A549 (cell line): ENCODE measurements around the gene CDC6. TPM values are rescaled to one million over a fixed set of nuclear protein-coding genes. Genes with fewer than 3 reads are reported as not detected.

Experiments
- ATAC-seq, 2 experiments: fragments of 200-7000 bp in 1 of 2; fragments of >200 bp in 1 of 2; cut with Nextera tagmentation in 1 of 2; cut with Tn5 transposase in 1 of 2; 3 replicates each; pipeline versions ENCODE4 v1.8.0 to v1.9.1; 2018 to 2020; ENCODE audit warnings: mild to moderate bottlenecking in 1 of 2, moderate library complexity in 1 of 2
- CTCF ChIA-PET: fragments of 300-600 bp; sonication (Branson Sonifier 250); formaldehyde crosslinking; extraction: SDS; loops from one replicate; lab custom pipeline; 2021; ENCODE audit warnings: antibody characterized with exemption, inconsistent platforms; lab: Yijun Ruan, JAX
- POLR2A ChIA-PET: fragments of 350-600 bp; formaldehyde crosslinking; extraction: SDS; loops from one replicate; lab custom pipeline; 2021; ENCODE audit warnings: antibody characterized with exemption, inconsistent platforms; lab: Yijun Ruan, JAX
- DNase-seq, 2 experiments: peaks; one replicate each; pipeline versions ENCODE4 v3.0.0 to v3.0.0-alpha.2; 2011 to 2016; ENCODE audit warnings: low read depth in 1 of 2, low spot score in 1 of 2
- FAIRE-seq: peaks from 2 replicates; lab custom pipeline; 2011; peaks lifted over from hg19 to GRCh38; lab: Jason Lieb, UNC
- H3K27ac ChIP-seq, 2 experiments: fragments of >200 bp; sonication (Bioruptor Twin); formaldehyde crosslinking; 3 replicates each; pipeline ENCODE4 v1.5.1; 2016 to 2017
- H3K4me1 ChIP-seq: fragments of >200 bp; sonication (Bioruptor Twin); formaldehyde crosslinking; 3 replicates; pipeline ENCODE4 v1.6.1; 2016
- H3K4me2 ChIP-seq: fragments of >200 bp; sonication (Bioruptor Twin); formaldehyde crosslinking; 3 replicates; pipeline ENCODE4 v1.6.1; 2016
- H3K4me3 ChIP-seq: fragments of >200 bp; sonication (Bioruptor Twin); formaldehyde crosslinking; 3 replicates; pipeline ENCODE4 v1.5.1; 2016
- H3K9me3 ChIP-seq: fragments of >200 bp; sonication (Bioruptor Twin); formaldehyde crosslinking; 3 replicates; pipeline ENCODE4 v1.6.1; 2016
- BCL3 ChIP-seq: fragments of >200 bp; sonication (Bioruptor Twin); formaldehyde crosslinking; IDR thresholded peaks from 3 replicates; pipeline ENCODE4 v1.6.1; 2016
- BHLHE40 ChIP-seq: IDR thresholded peaks from 2 replicates; pipeline ENCODE4 v1.6.1; 2012; ENCODE audit warnings: low read depth, low read length, inconsistent platforms
- CEBPB ChIP-seq, 2 experiments: fragments of >200 bp in 1 of 2; sonication (Bioruptor Twin) in 1 of 2; formaldehyde crosslinking in 1 of 2; IDR thresholded peaks; 2 replicates each; pipeline ENCODE4 v1.6.1; 2012 to 2016
- CHD4 ChIP-seq: fragments of 200-600 bp; sonication (generic); IDR thresholded peaks from 2 replicates; pipeline ENCODE4 v1.6.1; 2016; ENCODE audit warnings: antibody characterized with exemption, mild to moderate bottlenecking, borderline replicate concordance
- EHMT2 ChIP-seq: fragments of 200-600 bp; sonication (generic); IDR thresholded peaks from 2 replicates; pipeline ENCODE4 v1.6.1; 2016; ENCODE audit warnings: antibody characterized with exemption, low read depth, mild to moderate bottlenecking, moderate library complexity
- ELK1 ChIP-seq: fragments of 150-350 bp; IDR thresholded peaks from 2 replicates; pipeline ENCODE4 v1.6.1; 2014; ENCODE audit warnings: low read depth, mild to moderate bottlenecking, low read length
- EP300 ChIP-seq, 2 experiments: fragments of >200 bp; sonication (Bioruptor Twin); formaldehyde crosslinking; IDR thresholded peaks; 2 replicates in 1 of 2; 3 replicates in 1 of 2; pipeline ENCODE4 v1.6.1; 2016 to 2017
- ESRRA ChIP-seq: fragments of 150-350 bp; IDR thresholded peaks from 2 replicates; pipeline ENCODE4 v1.6.1; 2014; ENCODE audit warnings: mild to moderate bottlenecking, low read length, borderline replicate concordance
- FOSL2 ChIP-seq, 2 experiments: fragments of 450-650 bp in 1 of 2; fragments of >200 bp in 1 of 2; sonication (Bioruptor Twin) in 1 of 2; formaldehyde crosslinking; IDR thresholded peaks; 2 replicates each; pipeline versions ENCODE4 v1.5.0 to v1.6.1; 2016 to 2020; ENCODE audit warnings: mild to moderate bottlenecking in 1 of 2, moderate library complexity in 1 of 2
- FOXS1 ChIP-seq: fragments of 250-450 bp; sonication (Bioruptor Pico); IDR thresholded peaks from 2 replicates; pipeline ENCODE4 v1.5.0; 2020; ENCODE audit warnings: mild to moderate bottlenecking, moderate library complexity
- GATA3 ChIP-seq: IDR thresholded peaks from 2 replicates; pipeline ENCODE4 v1.6.1; 2012; ENCODE audit warnings: borderline replicate concordance
- HDAC2 ChIP-seq: fragments of 200-600 bp; sonication (generic); IDR thresholded peaks from 2 replicates; pipeline ENCODE4 v1.6.1; 2016
- HEYL ChIP-seq: fragments of 250-450 bp; sonication (Bioruptor Pico); IDR thresholded peaks from 2 replicates; pipeline ENCODE4 v1.8.0; 2021; ENCODE audit warnings: mild to moderate bottlenecking, moderate library complexity
- HMGXB4 ChIP-seq: fragments of 250-450 bp; sonication (Bioruptor Pico); IDR thresholded peaks from 2 replicates; pipeline ENCODE4 v1.5.0; 2021; ENCODE audit warnings: mild to moderate bottlenecking, moderate library complexity, borderline replicate concordance
- HOXA7 ChIP-seq: fragments of 250-450 bp; sonication (Bioruptor Pico); IDR thresholded peaks from 2 replicates; pipeline ENCODE4 v1.5.0; 2020; ENCODE audit warnings: mild to moderate bottlenecking, moderate library complexity
- HOXB13 ChIP-seq: fragments of 250-450 bp; sonication (Bioruptor Pico); IDR thresholded peaks from 2 replicates; pipeline ENCODE4 v1.5.0; 2020; ENCODE audit warnings: low read depth, mild to moderate bottlenecking, moderate library complexity
- JUN ChIP-seq, 2 experiments: fragments of >200 bp; sonication (Bioruptor Twin); formaldehyde crosslinking; IDR thresholded peaks; 2 replicates in 1 of 2; 3 replicates in 1 of 2; pipeline ENCODE4 v1.6.1; 2016 to 2017
- KDM1A ChIP-seq: fragments of 200-600 bp; sonication (generic); IDR thresholded peaks from 2 replicates; pipeline ENCODE4 v1.6.1; 2016; ENCODE audit warnings: low read depth, mild to moderate bottlenecking
- KDM5A ChIP-seq: fragments of 200-600 bp; sonication (generic); IDR thresholded peaks from 2 replicates; pipeline ENCODE4 v1.6.1; 2016; ENCODE audit warnings: antibody characterized with exemption, mild to moderate bottlenecking
- MAX ChIP-seq: IDR thresholded peaks from 2 replicates; pipeline ENCODE4 v1.6.1; 2012
- MAZ ChIP-seq: fragments of 150-350 bp; IDR thresholded peaks from 2 replicates; pipeline ENCODE4 v1.6.1; 2014; ENCODE audit warnings: antibody characterized with exemption, low read depth, low read length, borderline replicate concordance
- MYC ChIP-seq: IDR thresholded peaks from 2 replicates; pipeline ENCODE4 v1.6.1; 2012; ENCODE audit warnings: mild to moderate bottlenecking, inconsistent platforms, low read length, improper control_type of control experiment, borderline replicate concordance
- PBX3 ChIP-seq: IDR thresholded peaks from 2 replicates; pipeline ENCODE4 v1.6.1; 2012
- PHF8 ChIP-seq: fragments of 200-600 bp; sonication (generic); IDR thresholded peaks from 2 replicates; pipeline ENCODE4 v1.6.1; 2016; ENCODE audit warnings: low read depth, mild to moderate bottlenecking, antibody characterized with exemption, moderate library complexity, borderline replicate concordance
- RAD21 ChIP-seq, 2 experiments: fragments of >200 bp in 1 of 2; sonication (Bioruptor Twin) in 1 of 2; formaldehyde crosslinking in 1 of 2; IDR thresholded peaks in 1 of 2; conservative IDR thresholded peaks in 1 of 2; 2 replicates in 1 of 2; 3 replicates in 1 of 2; pipeline ENCODE4 v1.6.1; 2012 to 2018; ENCODE audit warnings: inconsistent platforms in 1 of 2
- RNF2 ChIP-seq: fragments of 200-600 bp; sonication (generic); IDR thresholded peaks from 2 replicates; pipeline ENCODE4 v1.6.1; 2016; ENCODE audit warnings: low read depth, mild to moderate bottlenecking, antibody characterized with exemption, moderate library complexity, borderline replicate concordance
- SMC3 ChIP-seq: fragments of >200 bp; sonication (Bioruptor Twin); formaldehyde crosslinking; IDR thresholded peaks from 3 replicates; pipeline ENCODE4 v1.6.1; 2018; ENCODE audit warnings: inconsistent platforms
- TP53 ChIP-seq: fragments of 250-450 bp; sonication (Bioruptor Pico); IDR thresholded peaks from 2 replicates; pipeline ENCODE4 v1.5.0; 2021; ENCODE audit warnings: mild to moderate bottlenecking, moderate library complexity
- USF2 ChIP-seq: fragments of 450-650 bp; IDR thresholded peaks from 2 replicates; pipeline ENCODE4 v1.6.1; 2014; ENCODE audit warnings: antibody characterized with exemption
- WGBS: methylation state at CpG from one replicate; pipeline ENCODE4 v1.1.6; 2017; ENCODE audit errors: missing lambda C conversion rate; 5-methylcytosine and 5-hydroxymethylcytosine counted together
- polyA plus RNA-seq, 4 experiments: library from polyadenylated mRNA; depleted of rRNA in 3 of 4; stranded (reverse); fragments of >200 nt; fragmentation: RNase III in 1 of 4; extraction: RNeasy Plus Mini Kit Qiagen cat#74134 plus additional on column Dnase treatment in 1 of 4; gene quantifications; 2 replicates in 3 of 4; 3 replicates in 1 of 4; pipeline ENCODE4 v1.2.3, GENCODE V29; 2011 to 2017

CDC6 gene
- polyA plus RNA-seq, 2 of the 4 experiments (the other 2 are of a cell fraction), result 67.0 to 79.5 TPM

GRCh38 chr17:40317345-40317873 lies 29.7 kb downstream of the CDC6 start (continued):
- TF ChIP-seq EHMT2 (no peak), HDAC2 (0 out of 2 replicates have a peak, but pooled peaks have one; percentile 25), HOXB13 (CRISPR knock-in tag) (no peak), RAD21 (conservative IDR thresholded peaks at IDR 0.05 in 1 of 2, IDR thresholded peaks at IDR 0.05 in 1 of 2) (peak; percentile 48 to 60; a peak in 4 of 5 replicates), GATA3 (no peak), FOSL2 (IDR thresholded peaks at IDR 0.05) (no peak), FOSL2 (CRISPR knock-in tag; IDR thresholded peaks at IDR 0.05) (no peak), FOXS1 (no peak), CEBPB (IDR thresholded peaks at IDR 0.05) (no peak), KDM5A (no peak), HOXA7 (CRISPR knock-in tag) (no peak), HEYL (CRISPR knock-in tag) (no peak), KDM1A (peak; percentile 88; the same call in 1 of the 2 replicates), MAZ (no peak), ESRRA (no peak), CHD4 (no peak), HMGXB4 (no peak), EP300 (IDR thresholded peaks at IDR 0.05) (no peak)
- TF ChIP-seq, all 56 proteins: peak for 9

GRCh38 chr17:40317880-40318829 lies 30.5 kb downstream of the CDC6 start:
- Histone ChIP-seq H3K4me2 (peak overlapping the region; percentile 99), H3K27ac (peak overlapping the region; percentile 95 to 97), H3K9me3 (no peaks in the 10 kb centered on the region), H3K4me1 (peaks cover 86% of the 10 kb centered on the region), H3K4me3 (peak overlapping the region; percentile 81)
- ChIA-PET CTCF (interaction anchor here (0.8 to 50.4 kb wide), 9 partner anchors 0 to 1370 kb away, joined by 3 to 2395 read pairs (median 7); partner anchors contain the start of genes CDC6, EIF1, GJD3 and RARA), POLR2A (interaction anchor here (0.6 to 1.6 kb wide), 9 partner anchors 11 to 1370 kb away, joined by 3 to 14 read pairs (median 4); partner anchors contain the start of gene SMARCE1)
- DNase-seq, result peak; percentile 98 to 99
- ATAC-seq, result peak; percentile 69 to 87
- WGBS, result under 1% methylated on average over 43 of the region's 70 CpGs
- no peak for FAIRE-seq
- TF ChIP-seq RAD21 (conservative IDR thresholded peaks at IDR 0.05 in 1 of 2, IDR thresholded peaks at IDR 0.05 in 1 of 2) (no peak), MAX (peak; percentile 93), PHF8 (0 out of 2 replicates have a peak, but pooled peaks have one; percentile 38), PBX3 (0 out of 2 replicates have a peak, but pooled peaks have one; percentile 32), RNF2 (no peak; the same call in 1 of the 2 replicates), KDM1A (0 out of 2 replicates have a peak, but pooled peaks have one; percentile 62), BHLHE40 (peak; percentile 91), BCL3 (peak; percentile 26; the same call in 1 of the 3 replicates), HOXA7 (CRISPR knock-in tag) (no peak), FOSL2 (IDR thresholded peaks at IDR 0.05) (no peak), FOSL2 (CRISPR knock-in tag; IDR thresholded peaks at IDR 0.05) (0 out of 2 replicates have a peak, but pooled peaks have one; percentile 14), MYC (0 out of 2 replicates have a peak, but pooled peaks have one; percentile 26), TP53 (CRISPR knock-in tag) (no peak), SMC3 (no peak), JUN (IDR thresholded peaks at IDR 0.05) (peak; percentile 61 to 66; a peak in 3 of 5 replicates), USF2 (peak; percentile 92), ELK1 (no peak)
